ENCODE results near the gene IFT57. TPM values are rescaled to one million over a fixed set of nuclear protein-coding genes. Genes with fewer than 3 reads are reported as not detected.

The IFT57 gene
- total RNA-seq, 1 donor from 2014 or later = 27.5 TPM

DNA sequence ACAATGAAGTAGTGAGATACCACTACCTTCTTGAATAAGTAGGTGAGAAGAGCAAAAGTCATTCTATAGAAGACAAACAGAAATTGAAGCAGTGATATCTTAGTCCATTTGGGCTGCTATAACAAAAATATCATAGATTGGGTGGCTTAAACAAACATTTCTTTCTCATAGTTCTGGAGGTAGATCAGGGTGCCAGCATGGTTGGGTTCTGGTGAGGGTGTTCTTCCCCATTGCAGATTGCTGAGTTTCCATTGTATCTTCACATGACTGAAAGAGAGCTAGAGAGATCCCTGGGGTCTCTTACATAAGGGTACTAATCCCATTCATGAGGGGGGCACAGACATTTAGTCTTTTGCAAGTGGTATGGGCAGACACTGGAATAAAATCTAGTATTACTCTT, 32.9 kb upstream of the IFT57 start:
- H3K9me3 ChIP-seq (ENCODE audit: insufficient read depth, low read depth, low read length) = no peaks in the 10 kb centered on the region
- no peak overlapping the region for H3K27ac Mint-ChIP-seq (ENCODE audit: unreplicated experiment)
- no peaks in the 10 kb centered on the region for H3K36me3 ChIP-seq (ENCODE audit: insufficient read depth, low read length)

DNA sequence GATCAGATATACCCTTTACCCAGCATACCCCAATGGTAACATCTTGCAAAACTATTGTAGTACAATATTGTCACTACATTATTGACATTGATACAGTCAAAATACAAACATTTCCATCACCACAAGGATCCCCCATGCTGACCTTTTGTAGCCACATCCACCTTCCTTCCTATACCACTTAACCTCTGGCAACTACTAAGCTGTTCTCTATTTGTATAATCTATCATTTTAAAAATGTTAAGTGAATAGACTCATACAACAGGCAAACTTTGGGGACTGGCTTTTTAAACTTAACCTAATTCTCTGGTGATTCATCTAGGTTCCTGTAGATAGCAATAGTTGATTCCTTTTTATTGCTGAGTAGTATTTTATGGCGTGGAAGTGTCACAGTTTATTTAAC, 29.6 kb upstream of the IFT57 start:
- Histone ChIP-seq H3K4me1 (ENCODE audit: insufficient read depth, low read length) (no peaks in the 10 kb centered on the region), H3K9ac (ENCODE audit: low read length) (no peak overlapping the region), H3K27ac (ENCODE audit: low read depth, low read length) (no peak overlapping the region), H3K27me3 (ENCODE audit: insufficient read depth, low read length) (no peaks in the 10 kb centered on the region), H3K36me3 (ENCODE audit: insufficient read depth, low read length) (no peaks in the 10 kb centered on the region), H3K4me2 (ENCODE audit: low read length) (no peak overlapping the region), H3K9me3 (ENCODE audit: insufficient read depth, low read depth, low read length) (no peaks in the 10 kb centered on the region), H4K20me1 (ENCODE audit: insufficient read depth, low read length) (no peaks in the 10 kb centered on the region), H3K79me2 (ENCODE audit: insufficient read depth, low read length) (no peaks in the 10 kb centered on the region), H2AFZ (ENCODE audit: low read depth, low read length) (no peak overlapping the region), H3K4me3 (ENCODE audit: insufficient read depth, low read depth, low read length) (no peak overlapping the region)
- no peaks in the 10 kb centered on the region for H3K9me3 Mint-ChIP-seq (ENCODE audit: unreplicated experiment)
- TF ChIP-seq, protein P1, sequence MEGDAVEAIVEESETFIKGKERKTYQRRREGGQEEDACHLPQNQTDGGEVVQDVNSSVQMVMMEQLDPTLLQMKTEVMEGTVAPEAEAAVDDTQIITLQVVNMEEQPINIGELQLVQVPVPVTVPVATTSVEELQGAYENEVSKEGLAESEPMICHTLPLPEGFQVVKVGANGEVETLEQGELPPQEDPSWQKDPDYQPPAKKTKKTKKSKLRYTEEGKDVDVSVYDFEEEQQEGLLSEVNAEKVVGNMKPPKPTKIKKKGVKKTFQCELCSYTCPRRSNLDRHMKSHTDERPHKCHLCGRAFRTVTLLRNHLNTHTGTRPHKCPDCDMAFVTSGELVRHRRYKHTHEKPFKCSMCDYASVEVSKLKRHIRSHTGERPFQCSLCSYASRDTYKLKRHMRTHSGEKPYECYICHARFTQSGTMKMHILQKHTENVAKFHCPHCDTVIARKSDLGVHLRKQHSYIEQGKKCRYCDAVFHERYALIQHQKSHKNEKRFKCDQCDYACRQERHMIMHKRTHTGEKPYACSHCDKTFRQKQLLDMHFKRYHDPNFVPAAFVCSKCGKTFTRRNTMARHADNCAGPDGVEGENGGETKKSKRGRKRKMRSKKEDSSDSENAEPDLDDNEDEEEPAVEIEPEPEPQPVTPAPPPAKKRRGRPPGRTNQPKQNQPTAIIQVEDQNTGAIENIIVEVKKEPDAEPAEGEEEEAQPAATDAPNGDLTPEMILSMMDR (IDR thresholded peaks at IDR 0.05; ENCODE audit: insufficient read depth, low read depth, low read length) = no peak
- no peak for TF ChIP-seq EZH2 (IDR thresholded peaks at IDR 0.05; ENCODE audit: insufficient read depth, low read length)
- no peaks in the 10 kb centered on the region for H3K36me3 Mint-ChIP-seq (ENCODE audit: low read depth, unreplicated experiment)
- DNase-seq (ENCODE audit: low read depth) = no peak
- no peaks in the 10 kb centered on the region for H3K4me1 Mint-ChIP-seq (ENCODE audit: low read depth, unreplicated experiment)
- no peak overlapping the region for H3K4me3 Mint-ChIP-seq (ENCODE audit: unreplicated experiment)
- H3K27ac Mint-ChIP-seq (ENCODE audit: unreplicated experiment) = no peak overlapping the region
- no peak for FAIRE-seq
- H3K27me3 Mint-ChIP-seq (ENCODE audit: low read depth, unreplicated experiment) = no peaks in the 10 kb centered on the region

More for the DNA sequence above, 32.9 kb upstream of the IFT57 start:
- Mint-ChIP-seq H3K4me3 (ENCODE audit: unreplicated experiment) (no peak overlapping the region), H3K36me3 (ENCODE audit: low read depth, unreplicated experiment) (no peaks in the 10 kb centered on the region), H3K27me3 (ENCODE audit: low read depth, unreplicated experiment) (no peaks in the 10 kb centered on the region), H3K9me3 (ENCODE audit: unreplicated experiment) (no peaks in the 10 kb centered on the region), H3K4me1 (ENCODE audit: low read depth, unreplicated experiment) (no peaks in the 10 kb centered on the region)
- Histone ChIP-seq H4K20me1 (ENCODE audit: insufficient read depth, low read length) (no peaks in the 10 kb centered on the region), H3K4me2 (ENCODE audit: low read length) (no peak overlapping the region), H3K79me2 (ENCODE audit: insufficient read depth, low read length) (no peaks in the 10 kb centered on the region), H3K27ac (ENCODE audit: low read depth, low read length) (no peak overlapping the region), H3K27me3 (ENCODE audit: insufficient read depth, low read length) (no peaks in the 10 kb centered on the region), H3K4me1 (ENCODE audit: insufficient read depth, low read length) (no peaks in the 10 kb centered on the region), H3K4me3 (ENCODE audit: insufficient read depth, low read depth, low read length) (no peak overlapping the region), H2AFZ (ENCODE audit: low read depth, low read length) (no peak overlapping the region), H3K9ac (ENCODE audit: low read length) (no peak overlapping the region)
- no peak for FAIRE-seq
- no peak for TF ChIP-seq EZH2 (IDR thresholded peaks at IDR 0.05; ENCODE audit: insufficient read depth, low read length)
- TF ChIP-seq, protein P1 (IDR thresholded peaks at IDR 0.05; ENCODE audit: insufficient read depth, low read depth, low read length) = no peak
- DNase-seq (ENCODE audit: low read depth) = no peak

DNA sequence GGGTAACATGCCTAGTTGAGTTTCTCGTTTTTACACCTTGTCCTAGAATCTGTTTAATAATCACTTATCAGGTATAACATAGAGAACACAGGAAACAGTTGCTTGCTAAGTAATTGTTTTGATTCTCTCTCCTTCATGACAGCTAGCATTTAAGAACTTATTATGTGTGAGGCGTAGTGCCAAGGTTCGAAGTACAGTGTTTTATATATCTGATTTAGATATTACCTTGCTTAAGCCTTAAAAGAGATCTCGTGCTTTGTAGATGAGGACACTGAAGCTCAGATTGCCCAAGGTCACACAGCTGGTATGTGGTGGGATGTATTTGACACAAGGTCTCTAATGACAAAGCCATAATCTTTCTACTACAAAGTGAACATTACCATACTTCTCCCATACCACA, 29.0 kb upstream of the IFT57 start:
- H3K27ac Mint-ChIP-seq (ENCODE audit: unreplicated experiment) = no peak overlapping the region
- Histone ChIP-seq H3K79me2 (ENCODE audit: insufficient read depth, low read length) (no peaks in the 10 kb centered on the region), H2AFZ (ENCODE audit: low read depth, low read length) (no peak overlapping the region), H3K4me1 (ENCODE audit: insufficient read depth, low read length) (no peaks in the 10 kb centered on the region), H3K9ac (ENCODE audit: low read length) (no peak overlapping the region), H4K20me1 (ENCODE audit: insufficient read depth, low read length) (no peaks in the 10 kb centered on the region), H3K27me3 (ENCODE audit: insufficient read depth, low read length) (no peaks in the 10 kb centered on the region), H3K4me3 (ENCODE audit: insufficient read depth, low read depth, low read length) (no peak overlapping the region), H3K4me2 (ENCODE audit: low read length) (no peak overlapping the region), H3K9me3 (ENCODE audit: insufficient read depth, low read depth, low read length) (no peaks in the 10 kb centered on the region), H3K27ac (ENCODE audit: low read depth, low read length) (no peak overlapping the region), H3K36me3 (ENCODE audit: insufficient read depth, low read length) (no peaks in the 10 kb centered on the region)
- H3K36me3 Mint-ChIP-seq (ENCODE audit: low read depth, unreplicated experiment) = no peaks in the 10 kb centered on the region
- no peaks in the 10 kb centered on the region for H3K27me3 Mint-ChIP-seq (ENCODE audit: low read depth, unreplicated experiment)
- no peak for TF ChIP-seq EZH2 (IDR thresholded peaks at IDR 0.05; ENCODE audit: insufficient read depth, low read length)
- TF ChIP-seq, protein P1 (IDR thresholded peaks at IDR 0.05; ENCODE audit: insufficient read depth, low read depth, low read length) = no peak
- no peak overlapping the region for H3K4me3 Mint-ChIP-seq (ENCODE audit: unreplicated experiment)
- H3K9me3 Mint-ChIP-seq (ENCODE audit: unreplicated experiment) = no peaks in the 10 kb centered on the region
- no peak for DNase-seq (ENCODE audit: low read depth)
- H3K4me1 Mint-ChIP-seq (ENCODE audit: low read depth, unreplicated experiment) = no peaks in the 10 kb centered on the region
- no peak for FAIRE-seq
